Endothelial cell (in vitro differentiated cells): ENCODE data around the gene DTD1. TPM values are rescaled to one million over a fixed set of nuclear protein-coding genes. Genes with fewer than 3 reads are reported as not detected.

Experiments used
- DNase-seq: peaks from one replicate; pipeline ENCODE4 v3.0.0; 2021; ENCODE audit warnings: low spot score
- H3K27ac Mint-ChIP-seq: one replicate; pipeline ENCODE4 v1.8.0; 2021; ENCODE audit warnings: mixed read lengths, inconsistent platforms; ENCODE audit not compliant: unreplicated experiment
- H3K27me3 Mint-ChIP-seq: one replicate; pipeline ENCODE4 v1.8.0; 2021; ENCODE audit warnings: mild to moderate bottlenecking, moderate library complexity, mixed read lengths, inconsistent platforms; ENCODE audit not compliant: unreplicated experiment
- H3K36me3 Mint-ChIP-seq: one replicate; pipeline ENCODE4 v1.8.0; 2021; ENCODE audit warnings: mild to moderate bottlenecking, low read depth, mixed read lengths, inconsistent platforms; ENCODE audit not compliant: unreplicated experiment
- H3K4me1 Mint-ChIP-seq: one replicate; pipeline ENCODE4 v1.8.0; 2021; ENCODE audit warnings: mild to moderate bottlenecking, mixed read lengths, inconsistent platforms; ENCODE audit not compliant: unreplicated experiment
- H3K4me3 Mint-ChIP-seq: one replicate; pipeline ENCODE4 v1.8.0; 2021; ENCODE audit warnings: mild to moderate bottlenecking, mixed read lengths, inconsistent platforms; ENCODE audit not compliant: unreplicated experiment
- H3K9me3 Mint-ChIP-seq: one replicate; pipeline ENCODE4 v1.8.0; 2021; ENCODE audit warnings: mixed read lengths, inconsistent platforms; ENCODE audit not compliant: unreplicated experiment
- total RNA-seq: library from RNA; stranded (reverse); fragmentation: NEBNext Ultra II Directional; extraction: Animal tissue kit (Norgen Biotek cat#: 25700); gene quantifications from one replicate; pipeline ENCODE4 v1.2.1, GENCODE V29; 2021; ENCODE audit not compliant: unreplicated experiment
- TF ChIP-seq, protein P1 (sequence below): fragments of 200-600 bp; sonication (generic); IDR thresholded peaks from one replicate; pipeline ENCODE4 v1.5.0; 2021; ENCODE audit warnings: antibody characterized with exemption; ENCODE audit not compliant: unreplicated experiment

DTD1 gene
- total RNA-seq, 1 donor from 2014 or later, result 31.0 TPM

DNA sequence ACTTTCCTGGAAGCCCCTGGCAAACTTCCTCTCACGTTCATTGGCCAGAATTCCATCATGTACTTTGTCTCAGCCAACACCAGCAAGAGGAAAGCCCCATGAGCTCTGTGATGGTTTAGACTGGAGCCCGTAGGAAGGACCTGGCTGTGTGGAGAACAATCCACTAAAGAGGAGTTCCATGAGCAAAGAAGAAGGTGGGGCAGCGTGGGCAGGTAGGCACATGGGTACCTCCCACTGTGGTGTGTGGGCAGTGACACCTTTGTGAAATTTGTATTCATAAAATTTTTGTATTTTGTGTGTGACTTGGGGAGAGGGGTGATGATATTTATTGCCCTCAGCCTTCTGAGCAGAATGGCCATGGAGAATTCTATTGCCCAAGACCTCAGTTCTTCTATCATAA is 136.2 kb downstream of the DTD1 start:
- no peak overlapping the region for H3K4me3 Mint-ChIP-seq
- TF ChIP-seq, protein P1, sequence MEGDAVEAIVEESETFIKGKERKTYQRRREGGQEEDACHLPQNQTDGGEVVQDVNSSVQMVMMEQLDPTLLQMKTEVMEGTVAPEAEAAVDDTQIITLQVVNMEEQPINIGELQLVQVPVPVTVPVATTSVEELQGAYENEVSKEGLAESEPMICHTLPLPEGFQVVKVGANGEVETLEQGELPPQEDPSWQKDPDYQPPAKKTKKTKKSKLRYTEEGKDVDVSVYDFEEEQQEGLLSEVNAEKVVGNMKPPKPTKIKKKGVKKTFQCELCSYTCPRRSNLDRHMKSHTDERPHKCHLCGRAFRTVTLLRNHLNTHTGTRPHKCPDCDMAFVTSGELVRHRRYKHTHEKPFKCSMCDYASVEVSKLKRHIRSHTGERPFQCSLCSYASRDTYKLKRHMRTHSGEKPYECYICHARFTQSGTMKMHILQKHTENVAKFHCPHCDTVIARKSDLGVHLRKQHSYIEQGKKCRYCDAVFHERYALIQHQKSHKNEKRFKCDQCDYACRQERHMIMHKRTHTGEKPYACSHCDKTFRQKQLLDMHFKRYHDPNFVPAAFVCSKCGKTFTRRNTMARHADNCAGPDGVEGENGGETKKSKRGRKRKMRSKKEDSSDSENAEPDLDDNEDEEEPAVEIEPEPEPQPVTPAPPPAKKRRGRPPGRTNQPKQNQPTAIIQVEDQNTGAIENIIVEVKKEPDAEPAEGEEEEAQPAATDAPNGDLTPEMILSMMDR, result no peak
- H3K27me3 Mint-ChIP-seq, result no peaks in the 10 kb centered on the region
- H3K9me3 Mint-ChIP-seq, result no peaks in the 10 kb centered on the region
- peaks cover 14% of the 10 kb centered on the region for H3K4me1 Mint-ChIP-seq
- no peak for DNase-seq
- no peaks in the 10 kb centered on the region for H3K36me3 Mint-ChIP-seq
- H3K27ac Mint-ChIP-seq, result no peak overlapping the region

DNA sequence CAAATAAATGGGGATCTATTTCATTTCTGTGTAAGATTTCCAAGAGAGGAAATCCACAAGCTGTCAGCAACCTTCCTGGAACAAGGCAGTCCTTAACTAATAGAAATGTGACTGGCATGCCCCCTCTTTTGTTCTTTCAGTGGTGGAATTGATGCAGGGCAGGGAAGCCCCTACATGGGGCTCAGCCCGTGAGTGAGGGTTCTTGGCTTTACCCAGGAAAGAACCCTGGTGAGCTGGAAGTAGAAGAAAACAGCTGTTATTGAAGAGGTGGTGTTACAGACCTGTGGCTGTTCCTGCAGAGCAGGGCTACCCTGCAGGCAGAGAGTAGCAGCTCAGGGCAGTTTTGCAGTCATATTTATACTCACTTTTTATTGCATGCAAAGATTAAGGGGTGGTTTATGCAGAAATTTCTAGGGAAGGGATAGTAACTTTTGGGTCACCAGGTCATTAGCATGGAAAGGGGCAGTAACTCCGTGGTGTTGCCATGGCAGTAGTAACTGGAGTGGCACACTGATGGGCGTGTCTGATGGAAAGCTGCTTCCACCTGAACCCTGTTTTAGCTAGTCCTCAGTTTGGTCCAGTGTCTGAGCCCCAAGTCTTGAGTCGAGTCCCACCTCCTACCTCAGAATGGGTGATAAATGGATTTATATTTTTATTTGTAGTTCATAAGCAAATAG is 137.1 kb downstream of the DTD1 start:
- no peaks in the 10 kb centered on the region for H3K9me3 Mint-ChIP-seq
- TF ChIP-seq, protein P1, result no peak
- no peaks in the 10 kb centered on the region for H3K36me3 Mint-ChIP-seq
- no peak for DNase-seq
- H3K4me3 Mint-ChIP-seq, result no peak overlapping the region
- no peak overlapping the region for H3K27ac Mint-ChIP-seq
- no peaks in the 10 kb centered on the region for H3K27me3 Mint-ChIP-seq
- peaks cover 16% of the 10 kb centered on the region for H3K4me1 Mint-ChIP-seq

DNA sequence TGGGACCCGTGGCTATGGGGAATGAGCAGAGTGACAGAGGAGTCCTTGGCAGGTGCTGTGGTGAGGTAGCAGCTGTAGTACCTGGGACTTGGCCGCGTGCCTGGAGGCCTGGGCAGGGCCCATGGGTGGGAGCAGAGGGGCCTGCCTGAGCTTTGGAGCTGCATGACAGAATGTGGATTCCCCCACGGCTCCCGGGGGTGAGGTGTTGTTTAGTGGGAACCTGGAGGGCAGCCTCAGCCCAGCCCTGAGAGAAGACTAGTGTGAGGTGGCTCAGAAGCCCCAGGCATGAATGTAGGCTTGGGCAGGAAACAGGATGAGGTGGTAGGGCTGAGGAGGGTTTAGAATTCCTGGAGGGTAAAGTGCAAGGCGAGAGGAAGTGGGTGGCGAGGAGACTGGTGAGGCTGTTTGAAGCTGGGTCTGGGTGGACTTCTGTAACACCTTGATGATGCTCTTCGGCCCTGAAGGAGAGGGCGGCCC is 139.2 kb downstream of the DTD1 start:
- no peak overlapping the region for H3K4me3 Mint-ChIP-seq
- H3K4me1 Mint-ChIP-seq, result peaks cover 16% of the 10 kb centered on the region

DNA sequence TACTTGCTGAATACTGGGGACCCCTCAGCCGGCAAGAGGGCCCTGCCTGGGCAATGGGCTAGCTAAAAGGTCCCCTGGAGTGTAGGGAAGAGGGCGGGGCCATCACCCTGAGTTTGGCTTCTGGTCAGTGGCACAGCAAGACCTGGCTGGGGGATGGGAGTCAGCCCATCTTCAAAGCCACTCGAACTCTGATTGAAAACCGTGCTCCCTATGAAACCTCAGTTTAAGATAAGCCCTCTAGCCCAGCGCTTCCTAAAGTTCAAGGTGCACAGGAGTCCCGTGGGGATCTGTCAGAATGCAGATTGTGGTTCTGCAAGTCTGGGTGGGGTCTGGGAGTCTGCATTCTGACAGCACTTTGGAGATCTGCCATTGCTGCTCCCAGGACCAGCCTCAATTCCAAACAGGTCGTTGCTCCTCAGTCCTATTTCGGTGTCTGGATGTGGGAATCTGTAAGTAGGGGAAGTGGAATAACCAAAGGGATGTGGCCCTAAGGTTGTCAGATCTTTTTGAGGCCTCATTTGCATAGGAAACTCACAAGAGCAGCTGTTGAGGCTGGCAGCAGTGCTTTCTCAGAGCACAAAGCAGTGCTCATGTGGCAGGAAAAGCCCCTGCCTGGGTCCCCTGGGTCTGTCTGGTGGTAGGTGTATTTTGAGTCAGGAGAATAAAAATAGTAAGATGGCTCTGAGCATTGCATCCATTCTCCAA is 140.5 kb downstream of the DTD1 start:
- Mint-ChIP-seq H3K27me3 (no peaks in the 10 kb centered on the region), H3K4me1 (peaks cover 16% of the 10 kb centered on the region), H3K9me3 (no peaks in the 10 kb centered on the region), H3K4me3 (no peak overlapping the region), H3K36me3 (no peaks in the 10 kb centered on the region), H3K27ac (no peak overlapping the region)
- TF ChIP-seq, protein P1, result no peak
- DNase-seq, result no peak

More for the DNA sequence above, 139.2 kb downstream of the DTD1 start:
- H3K36me3 Mint-ChIP-seq, result no peaks in the 10 kb centered on the region
- TF ChIP-seq, protein P1, result no peak
- no peaks in the 10 kb centered on the region for H3K27me3 Mint-ChIP-seq
- no peak for DNase-seq
- no peaks in the 10 kb centered on the region for H3K9me3 Mint-ChIP-seq
- no peak overlapping the region for H3K27ac Mint-ChIP-seq

DNA sequence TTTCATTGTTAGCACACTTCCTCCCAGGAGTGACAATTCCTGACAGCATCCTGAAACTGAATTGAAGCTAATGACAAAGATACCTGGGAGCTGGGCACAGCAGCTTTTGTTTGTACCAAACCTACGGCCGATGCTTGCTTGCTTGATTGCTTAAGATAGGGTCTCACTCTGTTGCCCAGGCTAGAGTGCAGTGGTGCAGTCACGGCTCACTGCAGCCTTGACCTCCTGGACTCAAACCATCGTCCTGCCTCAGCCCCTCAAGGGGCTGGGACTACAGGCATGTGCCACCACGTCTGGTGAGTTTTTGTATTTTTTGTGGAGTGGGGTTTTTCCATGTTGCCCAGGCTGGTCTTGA is 141.0 kb downstream of the DTD1 start:
- Mint-ChIP-seq H3K4me3 (no peak overlapping the region), H3K27me3 (no peaks in the 10 kb centered on the region), H3K36me3 (no peaks in the 10 kb centered on the region), H3K9me3 (no peaks in the 10 kb centered on the region), H3K27ac (no peak overlapping the region), H3K4me1 (peaks cover 16% of the 10 kb centered on the region)
- DNase-seq, result no peak
- TF ChIP-seq, protein P1, result no peak
